Stimulated activated CD4-positive, alpha-beta T cell treated with anti-CD3 and anti-CD28 coated beads, Interleukin-15, amount 100 ng/mL, for 24 hours (primary cell): ENCODE data around the gene TMEM203.

Source experiments
- DNase-seq: peaks from one replicate; pipeline ENCODE4 v3.0.0-alpha.2; 2020

Gene TMEM203

GRCh38 chr9:137217276-137218211 lies 12.1 kb upstream of the TMEM203 start:
- DNase-seq, result no peak

DNA sequence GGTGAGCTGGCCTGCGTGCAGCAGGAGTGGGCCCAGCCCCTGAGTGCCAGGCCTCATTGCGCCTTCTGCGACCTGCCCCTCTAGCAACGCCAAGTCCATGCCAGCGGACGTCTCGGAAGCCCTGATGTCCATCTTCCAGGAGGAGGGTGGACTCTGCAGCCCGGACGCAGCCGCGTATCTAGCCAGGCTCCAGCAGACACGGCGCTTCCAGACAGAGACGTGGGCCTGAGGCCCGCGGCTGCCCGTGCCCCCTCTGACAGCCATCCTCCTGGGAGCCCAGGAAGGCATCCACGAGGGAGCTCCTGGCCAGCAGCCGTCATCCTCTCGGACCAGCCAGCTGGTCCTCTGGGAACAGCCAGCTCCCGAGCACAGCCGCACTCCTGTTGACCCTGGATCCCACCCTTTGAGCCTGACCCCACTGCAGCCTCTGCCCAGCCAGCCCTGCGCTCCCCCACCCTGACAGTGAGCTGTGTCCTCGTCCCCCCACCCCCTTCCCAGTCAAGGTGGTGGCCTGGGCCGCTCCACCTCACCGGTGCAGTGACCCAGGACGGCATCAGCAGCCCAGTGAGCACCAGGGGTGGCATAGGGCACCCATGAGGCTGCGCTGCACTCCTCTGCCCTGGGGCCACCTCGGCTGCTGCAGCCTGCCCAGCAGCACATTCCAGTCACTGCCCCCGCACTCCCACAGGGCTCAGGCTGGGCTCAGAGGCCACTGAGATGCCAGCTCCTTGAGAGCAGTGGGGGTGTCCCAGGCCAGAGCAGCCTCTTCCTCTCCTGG lies 10.9 kb upstream of the TMEM203 start:
- DNase-seq, result no peak

GRCh38 chr9:137215196-137215986 lies 9.9 kb upstream of the TMEM203 start:
- no peak for DNase-seq

DNA sequence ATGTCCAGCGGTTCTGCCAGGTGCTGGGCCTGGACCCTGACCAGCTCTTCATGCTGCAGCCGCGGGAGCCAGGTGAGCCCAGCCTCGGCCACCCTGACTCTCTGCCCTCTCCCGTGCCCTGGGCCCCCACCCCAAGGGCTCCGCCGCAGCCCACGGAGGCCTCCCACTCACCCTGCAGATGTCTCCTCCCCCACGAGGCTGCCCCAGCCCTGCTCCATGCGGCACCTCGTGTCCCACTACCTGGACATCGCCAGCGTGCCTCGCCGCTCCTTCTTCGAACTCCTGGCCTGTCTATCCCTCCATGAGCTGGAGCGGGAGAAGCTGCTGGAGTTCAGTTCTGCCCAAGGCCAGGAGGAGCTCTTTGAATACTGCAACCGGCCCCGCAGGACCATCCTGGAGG lies 9.2 kb upstream of the TMEM203 start:
- DNase-seq, result no peak

- DNase-seq, result no peak
Measured at GRCh38 chr9:137213160-137214060, 8.0 kb upstream of the TMEM203 start.

DNA sequence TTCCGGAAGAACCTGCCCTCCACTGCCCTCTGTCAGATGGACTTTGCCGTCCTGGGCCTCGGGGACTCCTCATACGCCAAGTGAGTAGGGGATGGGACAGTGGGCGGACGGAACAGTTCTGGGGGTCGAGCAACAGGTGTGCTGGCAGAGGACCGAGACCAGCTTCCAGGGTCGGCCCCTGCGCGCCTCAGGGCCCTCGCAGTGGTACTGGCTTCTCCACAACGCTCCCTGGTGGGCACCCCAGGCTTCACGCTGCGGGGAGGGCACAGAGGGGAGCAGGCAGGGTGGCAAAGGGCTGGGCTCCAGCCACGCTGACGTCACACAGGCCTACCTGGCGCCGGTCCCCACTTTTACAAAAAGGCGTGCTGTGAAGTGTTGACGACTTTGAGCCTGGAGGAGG lies 7.1 kb upstream of the TMEM203 start:
- no peak for DNase-seq

DNA sequence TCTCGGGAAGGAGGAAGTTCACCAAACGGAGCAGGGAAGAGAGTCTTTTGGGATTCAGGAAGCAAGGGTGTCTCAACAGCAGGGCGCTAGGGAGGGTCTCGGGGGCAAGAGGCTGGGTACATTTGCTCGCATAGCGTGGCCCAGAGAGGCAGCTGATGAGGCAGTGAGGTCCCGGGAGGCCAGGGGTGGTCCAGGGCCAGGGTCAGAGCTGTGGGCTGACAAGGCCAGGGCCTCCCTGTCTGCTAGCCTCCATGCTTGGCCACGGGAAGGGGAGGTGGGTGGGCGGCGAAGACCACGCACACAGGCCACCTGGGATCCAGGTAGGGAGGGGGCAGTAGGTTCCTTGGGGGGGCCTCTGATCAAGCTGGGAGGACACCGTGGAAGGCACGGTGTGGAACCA lies 6.1 kb upstream of the TMEM203 start:
- no peak for DNase-seq

- DNase-seq, result no peak
Measured at GRCh38 chr9:137206602-137207001, 1.2 kb upstream of the TMEM203 start.

- no peak for DNase-seq
Measured at GRCh38 chr9:137204731-137205125, 720 bp downstream of the TMEM203 start.

DNA sequence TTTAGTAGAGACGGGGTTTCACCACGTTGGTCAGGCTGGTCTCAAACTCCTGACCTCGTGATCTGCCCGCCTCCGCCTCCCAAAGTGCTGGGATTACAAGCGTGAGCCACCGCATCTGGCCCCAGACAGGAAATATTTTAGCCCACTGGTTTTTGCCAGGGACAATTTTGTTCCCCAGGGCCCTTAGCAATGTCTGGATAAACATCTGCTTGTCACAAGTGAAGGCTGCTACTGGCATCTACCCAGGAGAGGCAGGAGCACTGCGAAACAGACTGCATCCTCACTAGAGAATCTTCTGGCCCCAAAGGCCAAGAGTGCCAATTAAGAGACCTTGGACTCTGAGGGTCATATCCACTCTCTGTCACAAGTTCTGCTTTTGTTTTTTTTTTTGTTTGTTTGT lies 2.5 kb downstream of the TMEM203 start:
- no peak for DNase-seq

- no peak for DNase-seq
Measured at GRCh38 chr9:137201205-137201868, 4.1 kb downstream of the TMEM203 start.

DNA sequence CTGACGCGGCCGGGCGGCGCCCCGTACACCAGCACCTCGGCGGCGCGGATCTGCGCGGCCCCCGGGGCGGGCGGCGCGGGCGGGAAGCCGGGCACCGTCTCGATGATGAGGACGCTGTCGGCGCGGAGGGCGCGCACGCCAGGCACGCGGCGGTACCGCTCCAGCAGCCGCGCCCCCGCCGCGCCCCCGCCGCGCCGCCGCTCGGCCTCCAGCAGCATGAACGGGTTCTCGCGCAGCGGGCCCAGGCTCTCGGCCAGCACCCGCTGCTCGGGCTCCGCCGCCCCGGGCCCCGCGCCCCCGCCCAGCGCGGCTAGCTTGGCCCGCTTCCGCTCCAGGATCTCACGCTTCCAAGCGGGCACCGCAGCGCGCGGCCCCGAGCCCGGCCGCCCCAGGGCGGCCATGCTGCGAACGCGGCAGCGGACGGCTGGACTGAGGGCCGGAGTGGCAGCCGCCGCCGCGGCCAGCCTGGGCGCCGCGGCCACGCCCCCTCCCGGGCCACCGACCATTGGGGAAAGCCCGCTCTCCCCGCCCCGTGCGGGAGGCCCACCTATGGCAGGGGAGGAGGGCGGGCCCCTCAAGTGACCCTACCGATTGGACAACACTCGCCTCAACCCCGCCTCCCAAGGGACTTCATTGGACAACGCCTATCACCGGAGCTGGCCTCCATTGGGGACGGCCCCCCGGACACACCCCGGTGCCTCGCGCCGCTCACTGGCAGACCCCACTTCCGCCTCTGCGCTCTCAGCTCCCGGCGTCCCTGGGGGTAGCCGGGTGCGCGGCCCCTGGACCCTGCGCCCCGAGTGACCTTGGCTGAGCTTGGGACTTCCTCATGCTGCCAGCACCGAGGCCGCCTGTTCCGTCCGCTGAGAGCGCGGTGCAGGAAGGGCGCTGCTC lies 4.9 kb downstream of the TMEM203 start, which contains the start of gene TPRN:
TPRN (minus strand) TSS at position 431 of the 894 bp plus-strand sequence; CDS start at position 401, 30 bp downstream.
- DNase-seq, result peak; percentile 100

DNA sequence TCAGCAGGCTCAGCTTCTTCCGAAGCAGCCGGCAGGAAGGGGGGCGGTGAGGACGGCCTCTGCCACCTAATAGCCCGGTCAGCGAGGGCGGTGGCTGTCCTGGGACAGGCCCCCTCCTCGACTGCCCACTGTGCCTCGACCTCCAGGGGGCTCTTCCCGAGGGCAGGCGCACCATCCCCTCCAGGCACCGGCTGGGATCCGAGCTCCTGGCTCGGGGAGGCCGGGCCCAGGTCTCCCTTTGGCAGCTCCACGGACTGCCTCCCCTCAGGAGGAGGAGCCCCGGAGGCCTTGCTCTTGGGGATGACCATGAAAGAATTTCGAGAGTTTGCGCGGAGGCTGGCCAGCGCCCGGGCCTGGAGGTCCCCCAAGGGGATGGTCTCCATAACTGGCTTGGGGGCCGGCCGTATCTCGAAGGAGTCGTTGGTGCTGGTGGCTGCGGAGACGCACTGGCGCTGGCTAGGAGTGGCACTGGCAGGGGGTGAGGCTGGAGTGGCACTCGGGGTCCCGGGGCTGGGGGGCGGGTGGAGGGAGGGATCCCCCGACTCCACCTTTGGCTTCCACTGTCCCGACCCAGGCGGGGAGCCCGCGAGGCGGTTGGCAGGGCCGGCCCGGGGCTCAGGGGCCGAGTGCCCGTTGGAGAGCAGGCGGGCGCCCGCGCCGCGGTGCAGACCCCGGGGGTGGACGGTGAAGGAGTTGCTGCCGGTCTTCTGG lies 5.9 kb downstream of the TMEM203 start:
- peak; percentile 24 for DNase-seq

DNA sequence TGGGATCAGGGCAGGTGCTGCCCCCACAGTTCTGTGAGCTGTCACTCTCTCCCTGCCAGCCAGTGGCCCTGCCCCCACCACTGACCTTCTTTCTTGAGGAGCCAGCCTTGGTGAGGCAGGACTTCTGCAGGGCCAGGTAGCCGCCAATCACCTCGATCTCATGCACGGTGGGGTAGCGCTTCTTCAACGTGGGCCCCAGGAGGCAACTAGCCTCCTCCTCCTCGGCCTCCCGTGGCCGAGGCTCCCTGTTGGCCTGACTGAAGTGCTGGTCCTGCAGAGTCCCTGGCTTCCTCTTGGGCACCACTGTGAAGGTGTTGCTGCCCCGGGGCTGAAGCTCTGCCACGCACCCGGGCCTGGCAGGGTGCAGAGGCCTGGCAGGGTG lies 6.6 kb downstream of the TMEM203 start:
- DNase-seq, result no peak

DNA sequence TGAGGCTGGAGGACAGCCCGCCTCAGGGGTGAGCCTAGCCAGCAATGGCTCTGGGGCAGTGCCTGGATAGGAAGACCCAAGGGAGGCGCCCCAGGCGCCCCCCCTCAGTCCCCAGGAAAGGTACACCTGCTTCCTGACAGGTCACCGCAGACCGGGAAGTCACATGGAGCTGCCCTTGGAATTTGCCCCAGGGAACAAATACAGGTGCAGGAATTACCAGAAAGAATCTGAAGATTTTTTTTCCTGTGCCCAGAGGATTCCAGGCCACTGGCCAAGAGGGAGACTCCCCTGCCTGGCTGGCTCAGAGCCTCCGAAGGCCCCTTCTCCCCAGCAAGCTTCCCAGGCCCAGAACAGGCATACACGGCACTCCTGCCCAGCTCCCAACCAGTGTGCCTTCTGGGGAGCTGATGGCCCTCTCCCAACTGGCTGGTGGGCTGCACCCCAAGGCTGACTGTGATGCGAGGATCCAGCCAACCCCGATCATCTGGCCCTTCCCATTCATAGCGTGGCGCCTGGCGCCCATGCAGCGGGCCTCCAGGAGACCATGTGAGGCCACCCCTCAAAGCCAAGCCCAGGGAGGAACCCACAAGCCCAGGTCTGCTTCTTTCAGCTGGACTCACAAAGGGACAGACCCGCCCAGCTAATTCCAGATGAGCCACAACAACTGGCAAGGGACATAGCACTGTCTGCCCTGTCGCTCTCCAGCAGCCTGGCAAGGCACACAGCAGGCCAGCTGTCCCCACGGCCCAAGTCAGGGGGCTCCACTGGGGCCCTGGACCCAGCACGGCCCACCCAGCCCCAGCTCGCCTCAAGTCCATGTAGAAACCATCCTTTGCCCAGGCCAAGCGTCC lies 7.2 kb downstream of the TMEM203 start:
- no peak for DNase-seq

- DNase-seq, result no peak
Measured at GRCh38 chr9:137195525-137196220, 9.8 kb downstream of the TMEM203 start.

DNA sequence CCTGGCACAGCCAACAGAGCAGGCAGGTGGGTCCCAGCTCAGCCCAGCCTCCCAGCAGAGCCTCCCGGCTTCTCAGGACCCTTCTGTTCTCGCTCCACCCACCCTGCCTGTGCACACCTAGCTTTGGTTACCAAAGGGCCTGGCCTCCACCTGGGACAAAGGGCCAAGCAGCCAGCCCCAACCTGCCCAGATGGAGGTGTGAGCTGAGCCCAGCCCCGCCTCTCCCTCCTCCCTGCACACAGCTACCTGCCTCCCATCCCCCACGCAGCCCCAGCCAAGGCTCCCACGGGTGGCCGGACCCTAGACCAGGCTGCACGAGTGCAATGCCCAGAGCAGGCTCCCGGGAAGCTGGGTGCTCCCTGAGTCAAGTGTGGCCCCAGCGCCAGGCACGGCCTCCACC lies 10.5 kb downstream of the TMEM203 start:
- no peak for DNase-seq

- DNase-seq, result no peak
Measured at GRCh38 chr9:137194388-137194787, 11.1 kb downstream of the TMEM203 start.
